ENCODE data around the gene TFF1. TPM values are rescaled to one million over a fixed set of nuclear protein-coding genes. Genes with fewer than 3 reads are reported as not detected.

TFF1 gene
- total and polyA plus RNA-seq, 2 of the 4 experiments (the other 2 are of a cell fraction): not detected

DNA sequence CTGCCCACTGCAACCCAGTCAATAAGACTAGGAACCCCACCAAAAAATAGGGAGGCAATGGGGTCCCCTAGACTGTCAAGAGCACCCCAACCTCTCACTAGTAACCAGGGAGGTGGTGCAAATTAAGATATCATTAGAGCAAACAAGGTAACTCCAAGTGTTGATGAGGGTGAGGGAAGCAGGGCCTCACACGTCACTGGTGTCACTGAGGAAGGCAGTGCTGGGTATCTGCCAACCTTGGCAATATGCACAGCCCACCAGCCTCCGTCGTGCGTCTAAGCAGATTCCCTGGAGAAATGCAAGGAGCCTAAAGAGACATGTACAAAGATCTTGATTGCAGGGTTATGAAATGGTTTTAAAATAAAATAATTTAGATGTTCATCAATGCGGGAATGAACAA is 41.1 kb upstream of the TFF1 start:
- WGBS, 2 experiments (ENCODE audit: extremely low coverage in 2 of 2, insufficient read length in 1 of 2): no CpG with 5 or more reads among the region's 5 CpGs
- Histone ChIP-seq H2BK20ac (ENCODE audit: low read depth, low read length) (no peak overlapping the region), H3K56ac (ENCODE audit: extremely low read depth, insufficient read depth, low read length) (no peak overlapping the region), H3K9me3 (ENCODE audit: control insufficient read depth, insufficient read depth, low read length) (no peaks in the 10 kb centered on the region), H3K4ac (ENCODE audit: low read depth, low read length) (no peak overlapping the region), H3K14ac (replicated peaks; ENCODE audit: low read depth, low read length) (no peak overlapping the region), H3K36me3 (ENCODE audit: control insufficient read depth, insufficient read depth, low read length) (no peaks in the 10 kb centered on the region), H3K4me2 (ENCODE audit: low read depth, low read length) (no peak overlapping the region), H2BK15ac (ENCODE audit: low read depth, low read length) (no peak overlapping the region), H4K8ac (ENCODE audit: low read depth in 2 of 2, low read length in 2 of 2) (no peak overlapping the region), H2AK5ac (ENCODE audit: low read depth, low read length) (no peak overlapping the region), H3K18ac (ENCODE audit: low read depth, low read length) (no peak overlapping the region), H3K9me1 (ENCODE audit: insufficient read depth, low read length) (no peaks in the 10 kb centered on the region), H4K20me1 (ENCODE audit: insufficient read depth, low read length) (no peaks in the 10 kb centered on the region), H4K91ac (ENCODE audit: insufficient read depth, low read depth, low read length) (no peak overlapping the region), H2BK5ac (ENCODE audit: low read depth, low read length, poor library complexity, severe bottlenecking) (no peak overlapping the region), H2BK120ac (ENCODE audit: low read depth, low read length) (no peak overlapping the region), H3K9ac (ENCODE audit: low read depth, low read length) (no peak overlapping the region), H3K79me1 (ENCODE audit: low read depth in 1 of 2, low read length in 2 of 2) (no peaks in the 10 kb centered on the region), H3K27me3 (ENCODE audit: control insufficient read depth, insufficient read depth, low read length) (peaks cover 15% of the 10 kb centered on the region; the same call in 1 of the 2 replicates), H2AFZ (replicated peaks; ENCODE audit: low read length, poor library complexity) (no peak overlapping the region), H3K4me3 (ENCODE audit: insufficient read depth, low read depth, low read length) (no peak overlapping the region), H3K27ac (ENCODE audit: insufficient read depth, low read length) (no peak overlapping the region), H2AK9ac (replicated peaks; ENCODE audit: low read depth, low read length, poor library complexity) (no peak overlapping the region), H3K4me1 (ENCODE audit: control insufficient read depth, insufficient read depth, low read length) (no peaks in the 10 kb centered on the region), H4K5ac (ENCODE audit: low read depth, low read length) (no peak overlapping the region), H3K23ac (ENCODE audit: low read depth, low read length) (no peak overlapping the region)
- POLR2A ChIA-PET (ENCODE audit: unreplicated experiment): no interaction called here
- in situ Hi-C loops (cut with MboI; ENCODE audit: low sequenced_read_pairs): no loop called here
- intact Hi-C loops (cut with micrococcal nuclease): no loop called here
- ATAC-seq (ENCODE audit: low read depth) (no peak), DNase-seq (no peak)
- CTCF ChIA-PET: no interaction called here
- dilution Hi-C loops (cut with HindIII; ENCODE audit: low sequenced_read_pairs, unreplicated experiment): no loop called here
- no TSS peak for BruUV-seq (replicated peaks)
- TF ChIP-seq MAZ (IDR thresholded peaks at IDR 0.05; ENCODE audit: borderline replicate concordance, low read depth, low read length) (no peak), RCOR1 (IDR thresholded peaks at IDR 0.05; ENCODE audit: insufficient replicate concordance, low read length) (no peak), RAD21 (IDR thresholded peaks at IDR 0.05; ENCODE audit: low read length) (no peak), NFE2L2 (IDR thresholded peaks at IDR 0.05; ENCODE audit: low read depth, low read length) (no peak), RFX5 (IDR thresholded peaks at IDR 0.05; ENCODE audit: low read depth, low read length) (no peak), POLR2A (IDR thresholded peaks at IDR 0.05; ENCODE audit: low read depth, low read length) (no peak)
